ENCODE results near the gene CCDC32.
A peak's percentile ranks its signal among the peaks of the same experiment; 100 is the strongest.

GRCh38 chr15:40569129-40569953 lies 4.5 kb upstream of the CCDC32 start, which contains the start of gene RPUSD2:
- no peak for TF ChIP-seq CTCF (IDR thresholded peaks at IDR 0.05)
- TF ChIP-seq POLR2A (IDR thresholded peaks at IDR 0.05; ENCODE audit: low read length), result peak; percentile 82
- no peak for TF ChIP-seq KDM1A (IDR thresholded peaks at IDR 0.05; ENCODE audit: low read depth)
- TF ChIP-seq FOSL2 (IDR thresholded peaks at IDR 0.05), result no peak
- no peak for TF ChIP-seq FOSL2 (CRISPR knock-in tag; IDR thresholded peaks at IDR 0.05)
- no peak for TF ChIP-seq NFE2L2 (conservative IDR thresholded peaks at IDR 0.05; ENCODE audit: low read length)
- no peak for TF ChIP-seq HOXA7 (CRISPR knock-in tag; IDR thresholded peaks at IDR 0.05)
- no peak for TF ChIP-seq REST (IDR thresholded peaks at IDR 0.05)
- no peak for TF ChIP-seq SMC3 (IDR thresholded peaks at IDR 0.05)
- TF ChIP-seq MAX (IDR thresholded peaks at IDR 0.05), result peak; percentile 83
- no peak for TF ChIP-seq CBX8 (IDR thresholded peaks at IDR 0.05)

Measured in A549 (cell line).